GM19240 (cell line): Measurements from ENCODE around the gene RAB40B.
A peak's percentile ranks its signal among the peaks of the same experiment; 100 is the strongest.

Source experiments
- DNase-seq: peaks from one replicate; pipeline ENCODE4 v3.0.0; 2011; ENCODE audit warnings: low spot score; ENCODE audit not compliant: insufficient read length

RAB40B gene

DNA sequence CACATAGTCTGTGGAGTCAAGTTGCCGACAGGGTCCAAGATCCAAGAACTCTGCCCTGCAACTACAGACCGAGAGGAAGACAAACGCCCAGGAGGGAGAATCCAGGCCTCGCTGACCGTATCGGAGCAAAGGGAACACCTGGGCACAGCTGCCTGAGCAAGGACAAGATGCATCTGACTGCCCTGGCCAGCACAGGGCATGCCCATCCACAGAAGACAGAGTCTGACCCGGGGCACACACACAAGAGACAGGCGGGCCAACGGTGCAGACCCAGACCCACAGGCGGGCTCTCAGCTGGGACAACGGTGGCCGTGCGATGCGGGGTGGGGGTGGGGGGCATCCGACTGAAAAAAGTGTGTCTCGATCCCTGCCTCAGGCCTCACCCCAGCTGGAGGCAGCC lies 6.2 kb downstream of the RAB40B start:
- DNase-seq, result no peak

DNA sequence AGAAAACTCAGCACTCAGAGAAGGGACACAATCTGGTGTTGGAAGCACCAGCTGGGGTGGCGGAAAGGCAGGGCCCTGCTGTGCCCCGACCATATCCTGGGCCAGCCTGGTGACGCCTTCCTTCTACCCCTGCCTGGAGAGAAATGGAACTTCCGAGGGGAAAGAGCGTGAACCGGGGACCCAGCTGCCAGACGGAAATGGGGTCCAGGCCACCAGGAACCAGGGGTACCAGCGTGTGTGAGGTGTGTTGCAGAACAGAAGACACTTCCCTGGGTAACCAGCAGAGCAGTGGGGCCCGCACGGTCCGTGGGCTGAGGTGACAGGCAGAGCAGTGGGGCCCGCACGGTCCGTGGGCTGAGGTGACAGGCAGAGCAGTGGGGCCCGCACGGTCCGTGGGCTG lies 6.8 kb downstream of the RAB40B start:
- no peak for DNase-seq

DNA sequence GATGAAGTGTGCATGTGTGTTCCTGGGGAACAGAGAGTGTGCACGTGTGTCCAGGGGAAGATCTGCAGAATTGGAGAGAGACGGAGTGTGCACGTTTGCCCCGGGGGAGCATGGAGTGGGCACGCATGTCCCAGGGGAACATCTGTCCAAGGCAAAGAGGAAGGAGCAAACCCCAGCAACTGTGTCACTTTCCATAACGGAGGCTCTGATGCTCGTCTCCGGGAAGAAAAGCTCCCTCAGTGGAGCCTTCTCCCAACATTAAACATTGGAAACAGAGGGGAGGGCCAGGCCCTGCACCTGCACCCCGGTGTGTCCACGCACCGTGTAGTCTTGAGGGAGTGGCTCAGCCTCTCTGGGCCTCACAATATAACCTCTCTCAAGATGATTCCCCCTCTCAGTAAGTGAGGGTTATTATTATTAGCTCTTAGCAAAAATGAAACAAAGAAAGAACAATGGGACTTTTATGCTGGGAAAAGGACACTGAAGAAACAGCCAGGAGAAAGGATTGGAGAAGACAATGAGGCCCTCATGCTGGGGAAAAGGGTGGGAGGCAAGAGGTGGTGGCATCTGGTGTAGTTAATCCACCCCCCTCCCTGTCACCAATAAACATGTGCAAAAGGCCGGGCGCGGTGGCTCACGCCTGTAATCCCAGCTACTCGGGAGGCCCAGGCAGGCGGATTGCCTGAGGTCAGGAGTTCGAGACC lies 7.6 kb downstream of the RAB40B start:
- no peak for DNase-seq

DNA sequence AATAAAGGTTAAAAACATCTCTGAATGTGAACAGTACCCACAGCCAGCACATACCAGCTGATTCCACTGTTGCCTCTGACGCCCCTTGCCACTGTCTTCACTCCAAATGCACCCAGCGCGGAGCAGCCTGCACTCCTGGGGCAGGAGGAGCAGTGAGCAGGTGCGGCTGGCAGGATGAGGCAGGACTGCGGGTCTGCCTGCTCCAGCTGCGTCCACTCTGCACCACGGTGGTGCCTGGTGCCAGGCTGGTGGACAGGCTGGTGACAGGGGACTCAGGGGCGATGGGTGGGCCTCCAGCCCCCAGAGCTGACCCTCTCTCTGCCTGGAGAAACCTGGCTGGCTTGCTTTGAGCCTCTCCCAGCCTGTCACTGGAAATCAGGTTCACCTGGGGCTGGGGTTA lies 9.4 kb downstream of the RAB40B start:
- no peak for DNase-seq

DNA sequence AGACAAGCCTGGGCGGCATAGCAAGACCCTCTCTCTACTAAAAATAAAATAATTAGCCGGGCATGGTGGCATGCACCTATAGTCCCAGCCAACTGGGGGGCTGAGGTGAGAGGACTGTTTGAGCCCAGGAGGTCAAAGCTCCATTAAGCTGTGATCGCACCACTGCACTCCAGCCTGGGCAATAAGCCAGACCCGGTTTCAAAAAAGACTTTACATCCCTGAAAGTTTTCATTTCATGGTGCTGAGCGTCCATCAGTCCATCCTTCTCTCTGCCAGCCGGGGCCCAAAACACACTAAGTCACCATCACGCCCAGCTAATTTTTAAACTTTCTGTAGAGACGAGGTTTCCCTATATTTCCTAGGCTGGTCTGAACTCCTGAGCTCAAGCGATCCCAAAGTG lies 10.6 kb downstream of the RAB40B start:
- no peak for DNase-seq

DNA sequence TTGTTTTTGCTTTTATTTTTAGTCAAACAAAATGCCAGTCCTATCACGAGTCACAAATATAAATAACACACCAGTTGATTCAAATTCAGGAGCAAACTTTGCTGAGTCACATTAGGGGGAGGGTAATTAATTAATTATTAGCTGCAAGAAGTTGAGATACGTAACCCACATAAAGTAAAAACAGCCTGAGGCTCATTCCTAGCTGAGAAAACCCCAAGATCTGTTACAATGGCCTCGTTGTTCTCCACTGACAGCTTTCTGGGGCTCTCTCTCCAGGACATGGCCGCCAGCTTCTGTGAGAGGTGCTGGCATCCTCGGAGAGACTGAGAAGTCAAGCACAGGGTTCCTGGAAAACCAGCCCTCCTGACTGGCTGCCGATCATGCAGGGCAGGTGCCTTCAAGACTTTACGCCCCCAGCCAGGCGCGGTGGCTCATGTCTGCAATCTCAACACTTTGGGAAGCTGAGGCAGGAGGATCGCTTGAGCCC lies 11.1 kb downstream of the RAB40B start:
- DNase-seq, result no peak

DNA sequence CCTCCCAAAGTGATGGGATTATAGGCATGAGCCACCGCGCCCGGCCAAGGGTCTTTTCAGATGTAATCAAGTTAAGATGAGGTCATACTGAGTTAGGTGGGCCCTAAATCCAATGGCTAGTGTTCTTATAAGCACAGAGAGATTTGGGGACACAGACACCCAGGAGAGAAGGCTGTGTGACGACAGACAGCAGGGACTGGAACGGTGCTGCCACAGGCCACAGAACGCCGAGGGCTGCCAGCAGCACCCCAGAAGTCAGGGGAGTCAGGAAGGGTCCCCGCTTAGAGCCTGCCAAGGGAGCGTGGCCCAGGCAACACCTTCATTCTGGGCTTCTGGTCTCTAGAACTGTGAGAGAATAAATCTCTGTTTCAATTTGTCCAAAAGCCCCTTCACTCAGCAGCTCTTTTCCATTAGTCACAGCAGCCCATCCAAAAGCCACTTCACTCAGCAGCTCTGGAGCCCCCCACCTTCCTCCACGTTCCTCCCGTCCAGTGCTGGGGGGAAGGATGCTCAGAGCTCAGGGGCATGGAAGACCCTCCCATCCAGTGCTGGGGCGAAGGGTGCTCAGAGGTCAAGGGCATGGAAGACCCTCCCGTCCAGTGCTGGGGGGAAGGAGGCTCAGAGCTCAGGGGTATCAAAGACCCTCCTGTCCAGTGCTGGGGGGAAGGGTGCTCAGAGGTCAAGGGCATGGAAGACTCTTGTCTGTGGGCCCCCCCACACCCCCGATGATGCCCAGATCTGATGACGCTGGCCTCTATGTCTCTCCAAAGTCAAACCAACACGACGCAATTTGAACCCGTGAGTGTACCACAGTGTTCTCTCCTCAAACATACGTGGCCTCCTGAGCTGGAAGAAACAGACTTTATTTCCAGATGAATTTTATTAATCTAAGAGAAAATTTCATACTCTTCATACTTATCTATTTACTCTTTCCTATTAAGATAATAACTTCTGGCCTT lies 11.9 kb downstream of the RAB40B start:
- DNase-seq, result no peak

DNA sequence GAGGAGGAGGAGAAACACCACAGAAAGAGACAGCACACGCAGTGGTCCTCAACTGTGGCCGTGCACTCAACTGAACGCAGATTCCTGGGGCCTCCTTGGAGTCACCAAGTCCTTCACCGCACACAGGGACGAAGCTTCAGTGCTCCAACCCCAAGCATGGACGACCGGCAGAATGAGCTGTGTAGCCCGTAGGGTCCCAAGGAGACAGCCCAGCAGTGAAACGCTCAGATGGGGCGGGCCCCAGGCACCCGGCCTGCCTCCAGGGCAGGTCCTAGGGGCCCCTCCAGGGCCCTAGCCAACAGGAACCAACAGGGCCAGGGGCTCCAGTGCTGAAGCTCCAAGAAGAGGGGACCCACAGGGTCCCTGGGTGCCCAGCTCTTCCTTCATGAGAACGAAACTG lies 13.2 kb downstream of the RAB40B start:
- DNase-seq, result no peak

DNA sequence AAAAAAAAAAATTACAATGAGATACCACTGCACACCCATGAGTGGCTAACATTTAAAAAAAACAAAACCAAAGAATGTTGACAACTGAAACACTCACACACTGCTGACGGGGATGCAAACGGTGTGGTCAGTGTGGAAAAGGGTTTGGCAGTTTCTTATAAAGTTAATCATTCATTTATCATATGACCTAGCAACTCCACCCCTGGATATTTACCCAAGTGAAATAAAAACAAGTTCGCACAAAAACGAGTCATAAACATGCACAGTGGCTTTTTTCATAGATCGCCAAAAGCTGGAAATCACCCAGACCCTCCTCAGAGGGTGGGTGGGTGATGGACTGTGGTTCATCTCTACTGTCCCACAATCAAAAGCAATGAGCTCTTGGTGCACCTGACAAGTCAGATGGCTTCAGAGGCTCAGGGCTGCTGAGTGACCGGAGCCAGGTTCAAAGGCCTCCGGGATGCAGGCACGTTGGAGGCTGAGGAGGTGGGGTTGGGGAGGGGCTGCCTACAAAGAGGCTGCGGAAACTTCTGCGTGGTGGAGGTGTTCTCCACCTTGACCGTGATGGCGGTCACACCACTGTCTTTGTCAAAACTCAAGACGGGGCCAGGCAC lies 14.2 kb downstream of the RAB40B start:
- no peak for DNase-seq

DNA sequence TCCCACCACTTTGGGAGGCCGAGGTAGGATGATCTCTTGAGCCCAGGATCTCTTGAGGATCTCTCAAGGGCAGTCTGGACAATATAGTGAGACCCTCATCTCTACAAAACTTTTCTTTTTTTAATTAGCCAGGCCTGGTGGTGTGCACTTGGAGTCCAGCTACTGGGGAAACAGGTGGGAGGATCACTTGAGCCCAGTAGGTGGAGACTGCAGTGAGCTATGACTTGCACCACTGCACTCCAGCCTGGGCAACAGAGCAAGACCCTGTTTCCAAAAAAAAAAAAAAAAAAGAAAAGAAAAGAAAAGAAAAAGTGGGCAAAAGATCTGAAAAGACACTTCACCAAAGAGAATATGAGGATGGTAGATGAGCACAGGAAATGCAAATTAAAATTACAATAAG lies 15.0 kb downstream of the RAB40B start:
- DNase-seq, result no peak

DNA sequence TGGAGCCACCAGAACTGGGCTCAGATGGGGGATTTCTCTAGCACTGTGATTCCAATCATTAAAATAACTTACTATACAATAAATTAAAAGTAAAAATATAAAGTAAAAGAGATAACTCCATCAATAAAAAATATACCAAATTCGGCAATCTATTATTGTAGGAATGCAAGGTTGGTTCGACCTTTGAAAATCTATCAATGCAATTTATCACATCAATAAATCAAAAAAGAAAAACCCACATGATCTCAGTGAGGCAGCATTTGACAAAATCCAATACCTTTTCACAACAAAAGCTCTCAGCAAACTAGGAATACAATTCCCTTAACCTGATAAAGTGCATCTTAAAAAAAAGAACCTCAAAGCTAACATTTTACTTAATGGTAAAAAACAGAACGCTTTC lies 17.0 kb downstream of the RAB40B start:
- no peak for DNase-seq

DNA sequence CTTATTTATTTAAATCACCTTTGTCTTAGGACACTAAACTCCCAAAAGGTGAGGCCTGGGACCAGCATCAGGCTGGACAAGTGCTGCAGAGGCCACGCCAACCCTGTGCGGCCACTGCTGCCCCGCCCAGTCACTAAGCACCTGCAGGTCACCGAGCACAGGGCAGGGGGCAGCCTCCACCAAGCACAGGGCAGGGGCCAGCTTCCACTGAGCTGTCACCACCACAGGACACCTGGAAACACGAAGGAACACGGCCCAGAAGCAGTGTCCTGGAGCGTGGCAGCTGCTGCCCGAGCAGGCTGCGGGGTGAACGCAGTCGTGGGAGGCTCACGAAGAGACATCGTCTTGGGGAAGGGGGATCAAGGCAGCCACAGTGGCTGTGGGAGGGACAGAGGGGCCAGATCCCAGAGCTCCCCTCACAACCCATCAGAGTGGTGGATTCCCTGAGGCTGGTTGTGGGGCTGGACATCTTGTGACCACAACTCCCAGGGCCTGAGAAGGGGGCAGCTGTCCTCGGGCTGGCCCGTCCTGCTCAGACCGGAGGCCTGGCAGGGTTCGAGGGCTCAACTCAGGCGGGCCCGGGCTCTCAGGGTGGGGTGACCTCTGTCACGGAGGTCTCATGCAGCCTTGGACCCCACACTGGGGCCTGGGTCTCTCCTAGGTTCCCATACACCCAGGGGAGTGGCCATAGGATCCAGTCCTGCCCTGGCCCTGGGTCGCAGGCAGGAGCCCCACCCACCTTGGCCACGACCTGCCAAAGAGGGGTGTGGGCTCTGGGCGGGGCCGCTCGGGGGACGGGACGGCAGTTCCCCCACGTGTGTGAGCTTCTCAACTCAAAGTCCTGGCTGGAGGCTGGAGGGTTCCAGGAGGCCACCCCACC lies 18.7 kb downstream of the RAB40B start:
- no peak for DNase-seq

DNA sequence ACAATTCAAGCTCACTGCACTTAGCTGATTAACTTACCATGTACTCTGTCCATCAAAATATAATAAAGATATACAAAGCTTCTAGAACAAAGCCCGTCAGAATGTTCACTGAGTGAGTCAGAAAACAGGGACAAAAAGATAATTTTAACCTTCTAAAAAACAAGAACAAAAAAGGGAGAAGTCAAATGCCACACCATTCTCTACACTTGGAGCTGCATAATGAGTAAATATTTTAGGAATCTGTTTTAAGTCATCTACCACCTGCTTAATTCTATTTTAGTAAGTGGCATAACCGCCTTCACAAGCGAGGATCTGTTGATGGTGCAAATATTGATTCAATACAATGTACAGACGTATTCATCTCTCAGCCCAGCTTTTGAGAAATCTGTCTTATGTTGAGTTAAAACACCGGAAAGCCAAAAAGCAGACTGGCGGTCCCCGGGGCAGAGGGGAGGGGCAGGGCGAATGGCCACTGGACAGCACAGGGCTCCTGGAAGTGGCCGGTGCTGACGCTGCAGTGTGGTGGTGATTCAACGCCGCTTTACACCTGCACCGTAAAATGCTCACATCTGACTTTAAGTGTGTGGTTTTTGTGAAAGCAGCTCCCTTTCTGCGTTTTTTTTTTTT lies 20.1 kb downstream of the RAB40B start:
- DNase-seq, result no peak

DNA sequence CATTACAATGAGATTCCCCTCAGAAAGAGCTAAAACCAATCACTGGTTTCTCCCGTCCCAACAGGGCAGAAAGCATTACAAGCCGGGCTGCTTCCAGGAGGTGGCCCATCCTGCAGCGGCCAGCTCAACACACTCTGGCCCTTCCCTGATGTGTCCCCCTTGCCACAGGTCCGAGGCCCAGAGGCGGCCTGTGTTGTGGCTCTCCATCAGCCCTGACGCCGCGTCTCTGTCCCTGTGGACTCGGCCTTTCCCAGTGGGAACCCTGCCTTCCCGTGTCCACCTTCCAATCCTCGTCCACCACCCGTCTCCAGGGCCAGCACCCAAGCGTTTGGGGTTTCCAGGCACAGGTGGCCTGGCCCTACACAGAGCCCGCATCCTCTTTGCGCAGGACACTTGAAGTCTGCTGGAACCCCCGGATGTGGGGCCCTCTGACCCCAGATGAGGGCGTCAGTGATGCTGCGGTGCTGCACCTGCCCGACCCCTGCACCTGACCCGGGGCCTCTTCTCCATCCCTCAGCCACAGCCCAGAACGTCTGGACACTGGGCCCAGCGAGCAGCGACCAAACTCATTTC lies 21.1 kb downstream of the RAB40B start:
- no peak for DNase-seq

DNA sequence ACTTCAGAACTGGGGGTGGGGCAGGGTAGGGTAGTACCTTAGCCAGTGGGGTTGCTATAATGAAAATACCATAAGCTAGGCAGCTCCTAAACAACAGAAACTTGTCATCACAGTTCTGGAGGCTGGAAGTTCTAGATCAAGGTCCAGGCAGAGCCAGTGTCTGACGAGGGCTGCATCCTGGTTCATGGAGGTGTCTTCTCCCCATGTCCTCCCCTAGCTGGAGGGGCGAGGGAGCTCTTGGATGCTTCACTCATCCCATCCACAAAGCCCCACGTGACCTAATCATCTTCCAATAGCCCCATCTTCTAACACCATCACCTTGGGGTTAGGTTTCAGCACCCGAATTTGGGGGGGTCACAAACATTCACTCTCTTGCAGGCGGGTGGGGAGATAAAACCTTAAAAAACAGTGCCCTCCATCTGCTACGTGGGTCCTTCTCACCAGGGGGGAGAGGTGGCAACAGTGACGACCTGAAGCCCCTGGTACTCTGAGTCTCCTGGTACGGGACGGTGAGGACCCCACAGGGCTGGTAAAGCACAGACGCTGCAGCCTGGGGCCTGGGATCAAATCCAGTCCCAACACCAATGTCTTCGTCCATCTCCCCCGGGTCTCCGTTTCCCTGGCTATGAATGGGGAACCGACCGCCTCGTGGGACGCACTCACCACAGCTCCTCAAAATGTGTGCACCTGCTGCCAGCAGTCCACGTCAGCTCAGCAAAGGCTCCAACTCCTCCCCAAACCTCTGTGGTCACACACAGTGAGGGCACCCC lies 22.8 kb downstream of the RAB40B start:
- no peak for DNase-seq

DNA sequence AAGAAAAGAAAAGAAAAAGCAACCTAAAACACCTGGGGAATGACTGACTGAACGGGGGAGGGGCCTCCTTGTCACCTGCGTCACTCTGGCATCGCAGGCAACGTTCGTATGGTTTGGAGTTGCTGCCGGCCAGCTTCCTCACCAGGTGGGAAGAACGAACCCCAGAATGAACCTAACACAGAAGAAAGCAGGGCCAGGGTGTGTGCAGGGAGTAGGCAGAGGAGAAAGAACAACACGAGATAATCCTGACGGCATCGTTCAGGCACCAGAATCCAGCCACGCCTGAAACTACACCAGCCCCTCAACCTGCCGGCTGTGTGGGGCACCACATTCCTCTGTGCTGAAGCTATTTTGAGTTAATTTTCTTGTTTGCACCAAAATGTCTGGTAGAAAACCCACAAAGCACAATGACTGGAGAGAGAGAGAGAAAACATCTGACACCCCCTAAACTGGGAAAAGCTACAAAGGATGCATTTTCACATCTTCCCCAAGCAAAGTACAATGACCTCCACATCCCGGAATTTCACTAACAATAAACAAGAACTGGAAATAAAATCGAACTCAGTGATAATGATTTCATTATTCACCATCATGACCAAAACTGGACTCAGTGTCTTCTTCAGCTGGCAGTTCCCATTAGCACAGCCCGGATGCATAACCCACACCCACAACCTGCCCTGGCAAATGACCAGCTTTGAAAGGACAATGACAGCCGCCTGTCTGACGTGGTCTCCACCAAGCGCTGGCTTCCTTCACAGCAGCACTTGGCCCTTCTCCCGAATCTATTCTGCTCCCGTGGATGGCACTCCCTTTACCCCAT lies 23.6 kb downstream of the RAB40B start:
- DNase-seq, result no peak

DNA sequence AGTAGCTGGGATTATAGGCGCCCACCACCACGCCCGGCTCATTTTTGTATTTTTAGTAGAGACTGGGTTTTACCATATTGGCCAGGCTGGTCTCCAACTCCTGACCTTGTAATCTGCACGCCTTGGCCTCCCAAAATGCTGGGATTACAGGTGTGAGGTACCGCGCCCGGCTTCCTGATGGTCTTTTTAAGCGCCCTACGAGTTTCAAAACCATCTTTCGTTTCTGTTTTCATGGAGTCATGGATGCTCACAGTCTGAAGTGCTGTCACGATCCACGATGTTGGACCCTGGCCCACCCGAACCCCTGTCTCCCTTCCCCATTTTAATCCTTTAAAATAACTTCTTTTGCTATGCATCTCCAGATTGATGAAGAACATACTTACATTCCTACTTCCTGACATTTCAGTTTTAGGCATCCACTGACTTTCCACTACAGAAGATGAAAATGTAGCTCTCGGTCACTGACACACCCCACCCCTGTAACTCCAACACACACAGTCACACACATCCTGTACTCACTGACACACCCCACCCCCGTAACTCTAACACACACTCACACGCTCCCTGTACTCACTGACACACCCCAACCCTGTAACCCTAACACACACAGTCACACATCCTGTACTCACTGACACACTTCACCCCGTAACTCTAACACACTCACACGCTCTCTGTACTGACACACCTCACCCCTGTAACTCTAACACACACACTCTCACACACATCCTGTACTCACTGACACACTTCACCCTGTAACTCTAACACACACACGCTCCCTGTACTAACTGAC lies 27.6 kb downstream of the RAB40B start:
- no peak for DNase-seq

DNA sequence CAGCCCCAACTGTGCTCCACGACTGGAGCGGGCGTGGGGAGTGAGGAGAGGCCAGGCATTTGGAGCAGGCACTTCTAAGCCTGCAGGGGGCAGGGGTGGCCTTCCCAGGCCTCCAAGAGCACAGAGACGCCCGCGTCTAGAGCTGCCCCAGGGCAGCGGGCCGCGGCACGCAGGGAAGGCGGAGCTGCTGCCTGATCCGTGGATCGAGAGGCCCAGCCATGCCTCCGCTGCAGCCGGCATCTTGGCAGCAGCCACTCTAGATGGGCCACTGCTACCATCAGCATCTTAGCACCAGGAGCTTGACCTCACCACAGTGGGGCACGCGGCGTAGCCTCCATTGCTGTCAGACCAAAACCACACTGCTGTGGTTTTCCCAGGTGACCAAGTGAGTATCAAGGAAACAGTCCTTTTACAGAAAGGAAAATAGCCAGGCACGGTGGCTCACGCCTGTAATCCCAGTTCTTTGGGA lies 29.8 kb downstream of the RAB40B start:
- DNase-seq, result peak; percentile 68
